GM21367 (cell line): ENCODE results near the gene ST3GAL2.

Source experiments
- ATAC-seq: cut with Tn5 transposase; IDR thresholded peaks from one replicate; pipeline ENCODE4 v1.9.1; 2021; ENCODE audit not compliant: unreplicated experiment

The ST3GAL2 gene

DNA sequence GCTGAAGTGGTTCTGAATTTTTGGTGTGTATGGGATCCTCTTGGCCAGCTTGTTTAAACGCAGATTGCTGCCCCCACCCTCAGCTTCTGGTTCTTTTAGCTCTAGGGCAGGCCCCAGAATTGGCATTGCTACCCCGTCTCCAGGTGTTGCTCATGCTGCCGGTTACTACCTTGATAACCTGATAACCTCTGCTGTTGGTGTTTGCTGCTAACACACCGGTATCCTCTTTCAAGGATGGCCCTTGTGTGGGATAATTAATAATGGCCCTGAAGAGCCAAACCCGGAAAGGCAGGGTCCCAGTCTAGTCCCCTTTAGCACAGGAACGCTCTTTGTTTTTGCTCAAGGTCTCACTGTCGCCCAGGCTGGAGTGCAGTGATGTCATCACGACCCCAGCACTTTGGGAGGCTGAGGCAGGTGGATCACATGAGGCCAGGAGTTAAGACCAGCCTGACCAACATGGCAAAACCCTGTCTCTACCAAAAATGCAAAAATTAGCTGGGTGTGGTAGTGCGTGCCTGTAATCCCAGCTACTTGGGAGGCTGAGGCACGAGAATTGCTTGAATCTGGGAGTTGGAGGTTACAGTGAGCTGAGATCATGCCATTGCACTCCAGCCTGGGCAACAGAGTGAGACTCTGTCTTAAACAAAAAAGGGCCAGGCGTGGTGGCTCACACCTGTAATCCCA lies 1.3 kb upstream of the ST3GAL2 start:
- ATAC-seq = no peak

GRCh38 chr16:70438585-70438968 lies 323 bp downstream of the ST3GAL2 start:
- no peak for ATAC-seq

GRCh38 chr16:70437582-70438557 lies 1.0 kb downstream of the ST3GAL2 start:
- no peak for ATAC-seq

GRCh38 chr16:70437017-70437581 lies 1.8 kb downstream of the ST3GAL2 start:
- no peak for ATAC-seq

DNA sequence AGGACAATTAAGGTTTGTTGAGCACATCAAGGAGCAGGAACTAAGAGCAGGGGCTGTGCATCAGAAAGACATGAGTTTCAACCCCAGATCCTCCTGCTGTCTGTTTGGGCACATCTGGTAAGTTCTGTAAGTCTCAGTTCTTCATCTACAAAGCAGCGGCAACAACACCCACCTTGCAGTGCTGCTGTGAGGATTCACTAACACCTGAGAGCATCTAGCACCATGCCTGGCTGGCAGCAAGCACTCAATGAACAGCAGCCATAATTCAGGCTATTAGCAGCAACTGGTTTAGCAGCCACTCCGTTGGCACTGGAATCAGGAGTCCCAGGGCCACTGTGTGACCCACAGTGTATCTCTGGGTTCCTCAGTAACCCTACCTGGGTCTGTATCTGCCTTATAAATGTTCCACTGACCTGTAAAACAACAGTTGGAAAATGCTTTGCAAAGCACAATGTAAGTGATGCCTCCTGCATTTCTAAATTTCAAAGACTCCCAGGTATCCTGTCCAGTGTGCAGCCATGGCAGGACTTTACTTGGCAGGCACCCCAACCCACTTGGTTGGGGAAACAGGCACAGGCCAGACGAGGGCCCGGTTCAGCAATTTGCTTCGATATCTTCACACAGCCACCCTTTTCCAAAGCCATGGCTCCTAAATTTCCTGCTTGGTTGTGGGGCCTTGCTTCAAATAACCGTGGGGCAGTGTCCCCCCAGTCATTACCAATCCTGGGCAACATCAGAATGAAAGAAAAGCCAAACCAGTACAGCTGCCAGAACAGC lies 4.2 kb downstream of the ST3GAL2 start:
- no peak for ATAC-seq

GRCh38 chr16:70433458-70434103 lies 5.3 kb downstream of the ST3GAL2 start:
- no peak for ATAC-seq

DNA sequence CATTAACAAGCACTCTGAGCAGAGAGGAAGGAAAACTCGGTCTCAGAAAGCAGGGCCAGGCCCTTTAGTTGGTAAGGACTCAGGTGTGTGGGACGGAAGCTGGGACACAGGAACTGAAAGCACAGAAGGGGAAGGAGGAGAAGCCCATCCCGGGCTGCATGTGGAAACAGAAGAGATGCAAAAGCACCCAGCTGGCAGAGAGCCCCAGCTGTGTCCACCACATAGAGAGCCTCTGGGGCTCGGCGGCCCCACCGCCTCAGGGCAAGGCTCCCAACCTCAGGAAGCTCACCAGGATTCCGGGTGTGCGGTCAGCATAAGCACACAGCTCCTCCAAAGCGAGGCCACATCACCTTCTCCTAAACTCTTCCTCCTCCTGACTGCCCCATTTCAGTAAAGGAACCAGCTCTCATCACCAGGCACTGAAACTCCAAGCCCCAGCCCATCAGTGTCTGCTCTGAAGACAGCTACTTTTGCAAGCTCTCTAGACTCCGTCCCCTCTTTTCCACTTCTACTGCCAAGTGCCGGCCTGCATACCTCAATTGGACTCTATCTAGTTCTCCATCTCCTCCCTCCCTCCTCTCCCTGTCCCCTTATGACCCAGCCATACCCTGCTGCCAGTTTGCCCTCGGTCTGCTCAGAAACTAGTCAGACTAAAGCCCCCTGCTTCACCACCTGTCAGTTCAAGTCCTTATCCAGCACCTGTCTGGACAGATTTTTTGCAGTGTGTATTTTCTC lies 6.0 kb downstream of the ST3GAL2 start:
- no peak for ATAC-seq

DNA sequence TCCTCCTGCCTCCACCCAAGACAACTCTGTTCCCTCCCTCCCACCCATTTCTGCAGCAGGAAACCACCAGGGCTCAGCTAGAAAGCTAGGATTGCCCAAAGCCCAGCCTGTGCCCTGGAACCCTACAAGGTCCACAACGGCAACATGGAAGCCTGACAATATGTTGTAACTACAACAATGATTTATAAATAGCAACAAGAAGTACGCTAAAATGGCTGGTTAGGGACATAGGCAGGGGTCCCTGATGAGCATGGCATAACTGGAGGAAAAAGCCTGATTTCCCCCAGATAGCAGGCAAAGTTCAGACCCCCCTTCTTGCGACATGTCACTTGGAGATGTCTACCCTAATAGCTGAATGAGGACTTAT lies 6.6 kb downstream of the ST3GAL2 start:
- no peak for ATAC-seq

DNA sequence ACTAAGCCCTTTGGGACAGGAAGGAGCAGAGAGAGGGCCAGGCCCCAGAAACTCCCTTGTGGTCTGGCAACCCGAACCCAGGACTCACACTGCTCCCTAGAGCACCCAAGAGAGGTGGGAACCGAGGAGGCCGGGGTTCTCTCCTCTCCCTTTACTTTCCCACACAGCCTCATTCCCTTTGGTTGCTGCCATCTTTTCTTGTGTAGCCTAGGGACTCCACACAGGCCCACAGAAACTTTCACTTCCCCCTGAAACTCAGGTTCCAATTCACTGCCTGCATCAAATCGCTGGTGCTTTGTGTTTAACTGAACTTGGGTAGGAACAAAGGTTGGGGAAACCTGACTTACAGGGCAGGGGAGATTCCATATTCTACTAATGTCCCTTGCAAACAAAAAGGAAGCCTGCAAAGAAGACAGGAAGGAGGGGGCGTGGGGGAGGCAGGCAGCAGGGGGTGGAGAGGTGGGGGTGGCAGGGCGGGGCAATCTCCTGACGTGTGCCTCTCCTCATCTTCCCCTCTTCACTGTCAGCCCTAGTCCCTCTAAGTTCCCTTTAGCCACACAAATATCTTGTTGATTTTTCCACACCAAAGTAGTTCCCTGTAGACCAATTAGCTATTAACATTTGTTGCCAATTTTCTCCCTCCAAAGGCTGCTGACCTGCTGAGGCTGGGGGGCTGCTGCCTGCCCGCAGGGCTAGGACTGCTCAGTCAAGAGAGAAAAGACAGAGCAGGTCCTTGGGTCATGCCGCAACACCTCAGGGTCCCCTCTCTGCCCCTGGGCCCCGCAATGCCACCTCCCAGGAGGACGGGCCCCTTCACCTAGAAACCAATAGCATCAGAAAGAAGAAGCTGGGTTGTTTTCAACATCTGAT lies 8.0 kb downstream of the ST3GAL2 start:
- peak; percentile 38 for ATAC-seq

GRCh38 chr16:70429888-70430666 lies 8.8 kb downstream of the ST3GAL2 start:
- ATAC-seq = no peak

DNA sequence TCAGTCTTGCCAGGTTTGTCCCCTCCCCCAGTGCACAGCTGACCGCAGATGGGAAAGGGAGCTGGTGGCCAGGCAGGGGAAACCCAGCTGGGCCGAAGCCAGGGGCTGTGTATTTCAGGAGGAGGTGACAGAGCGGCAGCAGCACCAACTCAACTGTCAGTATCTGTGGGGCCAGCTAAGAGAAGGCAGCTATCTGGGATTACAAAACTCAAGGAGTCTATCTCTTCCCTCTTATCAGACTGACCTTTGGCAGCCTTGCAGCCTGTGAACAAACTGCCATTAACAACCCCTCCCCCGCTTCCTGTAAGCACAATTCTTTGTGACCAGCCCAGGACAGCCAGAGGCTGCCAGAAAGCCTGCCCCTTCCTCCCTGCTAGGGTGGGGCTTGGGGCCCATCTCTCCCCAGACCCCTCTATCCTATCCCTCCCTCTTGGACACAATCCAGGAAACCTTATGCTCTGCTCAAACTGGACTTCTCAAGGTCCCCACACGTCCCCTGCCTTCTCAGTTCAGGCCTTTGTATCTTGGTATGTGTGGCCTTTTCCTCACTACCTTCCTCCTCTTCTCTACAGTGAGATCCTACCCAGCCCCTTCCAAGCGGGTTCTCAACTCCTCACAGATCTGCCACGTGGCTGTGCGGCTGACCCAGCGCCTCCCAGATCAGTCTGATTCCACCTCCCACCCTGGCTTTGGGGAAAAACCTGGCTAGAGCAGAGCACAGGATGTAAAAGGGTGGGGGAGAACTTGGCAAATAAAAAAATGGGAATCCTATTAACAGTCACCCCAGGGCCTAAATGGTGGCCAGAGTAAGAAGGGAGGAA lies 10.5 kb downstream of the ST3GAL2 start:
- ATAC-seq = no peak

DNA sequence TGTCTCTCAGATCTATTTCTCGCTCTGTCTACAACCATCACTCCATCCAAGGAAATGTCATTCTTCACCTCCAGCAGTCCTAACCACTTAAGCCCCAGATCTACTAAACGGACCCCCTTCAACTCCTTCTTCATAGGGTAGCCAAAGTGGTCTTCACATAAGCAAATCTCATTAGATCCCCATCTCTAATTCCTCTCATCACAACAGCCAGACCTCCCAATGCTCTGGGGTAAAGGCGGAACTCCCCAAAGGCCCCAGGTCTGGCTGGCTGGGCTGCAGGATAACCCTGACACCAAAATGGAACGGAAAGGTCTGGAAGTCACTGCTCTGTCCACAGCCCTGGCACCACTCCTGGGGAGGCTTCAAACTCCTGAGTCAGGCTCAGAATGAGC lies 11.1 kb downstream of the ST3GAL2 start:
- ATAC-seq = no peak

DNA sequence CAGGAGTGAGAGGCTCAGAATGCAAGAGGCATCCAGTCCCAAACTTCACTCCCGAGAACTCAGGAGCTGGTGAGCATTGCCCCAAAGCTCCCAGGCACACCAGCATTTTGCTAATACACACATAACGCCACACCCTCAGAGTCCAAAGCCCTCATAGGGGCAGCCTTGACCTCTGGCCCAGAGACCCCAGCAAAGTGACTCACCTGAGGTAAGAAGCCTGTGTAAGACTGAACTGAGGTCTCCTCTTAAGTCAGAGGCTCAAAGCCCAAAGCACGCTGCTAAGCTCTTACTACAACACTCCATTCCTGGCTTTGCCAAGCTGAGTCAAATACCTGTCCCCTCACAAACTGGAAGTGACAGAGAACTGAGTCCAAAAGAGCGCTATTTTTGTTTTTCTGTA lies 16.4 kb downstream of the ST3GAL2 start:
- ATAC-seq = no peak

DNA sequence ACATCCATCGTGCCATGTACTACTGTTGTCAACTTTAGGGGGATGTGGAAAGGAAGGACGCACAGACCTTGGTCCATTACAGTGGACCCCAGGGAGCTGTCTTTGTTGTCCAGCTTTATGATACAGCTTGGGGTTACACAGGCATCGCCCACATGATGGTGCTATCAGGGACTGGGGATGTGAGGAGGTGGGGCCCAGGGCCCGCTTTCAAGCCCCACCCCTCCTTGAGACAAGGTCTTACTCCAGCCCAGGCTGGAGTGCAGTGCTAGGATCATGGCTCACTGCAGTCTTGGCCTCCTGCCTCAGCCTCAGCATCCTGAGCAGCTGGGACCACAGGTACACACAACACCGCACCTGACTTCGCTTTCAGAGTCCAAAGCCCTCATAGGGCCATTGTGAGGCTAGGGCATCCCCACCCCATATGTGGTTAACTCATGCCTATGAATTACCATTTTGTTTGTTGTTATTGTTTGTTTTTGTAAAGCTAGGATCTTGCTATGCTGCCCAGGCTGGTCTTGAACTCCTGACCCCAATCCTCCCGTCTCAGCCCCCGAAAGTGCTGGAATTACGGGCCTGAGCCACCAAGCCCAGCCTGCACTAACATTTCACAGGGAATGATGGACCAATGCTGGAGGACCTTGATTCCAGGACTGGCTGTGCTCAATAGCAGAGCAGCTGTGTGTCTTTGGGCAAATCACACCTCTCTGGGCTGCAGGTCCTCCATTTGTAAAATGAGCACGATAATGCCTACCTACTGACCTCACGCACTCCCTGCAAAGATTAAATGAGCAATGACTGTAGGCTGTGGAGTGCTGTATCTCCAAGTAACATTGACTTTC lies 17.2 kb downstream of the ST3GAL2 start:
- ATAC-seq = no peak

DNA sequence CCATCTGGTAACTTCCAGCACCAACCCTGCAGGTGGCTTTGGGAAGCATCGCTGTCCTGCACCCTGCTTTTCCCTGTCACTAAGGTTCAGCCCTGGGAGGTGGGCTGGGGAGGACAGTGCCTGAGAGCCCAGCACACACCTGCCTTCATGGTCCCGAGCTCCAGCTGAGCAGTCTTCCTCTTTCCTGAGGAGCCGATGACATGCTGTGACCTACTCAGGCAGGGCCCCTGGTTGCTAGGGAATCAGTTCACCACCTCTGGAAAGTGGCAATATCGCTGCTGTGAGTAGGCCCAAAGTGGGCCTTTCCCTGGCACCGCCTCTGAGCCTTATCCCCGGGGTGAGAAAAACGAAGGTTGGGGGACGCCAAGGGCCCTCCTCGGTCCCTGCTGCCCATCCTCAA lies 17.9 kb downstream of the ST3GAL2 start:
- ATAC-seq = no peak
